ENCODE measurements around the gene TSSK2.

GRCh38 chr22:19090183-19090582, 40.9 kb upstream of the TSSK2 start:
- TF ChIP-seq, protein P1, sequence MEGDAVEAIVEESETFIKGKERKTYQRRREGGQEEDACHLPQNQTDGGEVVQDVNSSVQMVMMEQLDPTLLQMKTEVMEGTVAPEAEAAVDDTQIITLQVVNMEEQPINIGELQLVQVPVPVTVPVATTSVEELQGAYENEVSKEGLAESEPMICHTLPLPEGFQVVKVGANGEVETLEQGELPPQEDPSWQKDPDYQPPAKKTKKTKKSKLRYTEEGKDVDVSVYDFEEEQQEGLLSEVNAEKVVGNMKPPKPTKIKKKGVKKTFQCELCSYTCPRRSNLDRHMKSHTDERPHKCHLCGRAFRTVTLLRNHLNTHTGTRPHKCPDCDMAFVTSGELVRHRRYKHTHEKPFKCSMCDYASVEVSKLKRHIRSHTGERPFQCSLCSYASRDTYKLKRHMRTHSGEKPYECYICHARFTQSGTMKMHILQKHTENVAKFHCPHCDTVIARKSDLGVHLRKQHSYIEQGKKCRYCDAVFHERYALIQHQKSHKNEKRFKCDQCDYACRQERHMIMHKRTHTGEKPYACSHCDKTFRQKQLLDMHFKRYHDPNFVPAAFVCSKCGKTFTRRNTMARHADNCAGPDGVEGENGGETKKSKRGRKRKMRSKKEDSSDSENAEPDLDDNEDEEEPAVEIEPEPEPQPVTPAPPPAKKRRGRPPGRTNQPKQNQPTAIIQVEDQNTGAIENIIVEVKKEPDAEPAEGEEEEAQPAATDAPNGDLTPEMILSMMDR (optimal IDR thresholded peaks at IDR 0.05 in 1 of 3, IDR thresholded peaks at IDR 0.05 in 1 of 3, conservative IDR thresholded peaks at IDR 0.05 in 1 of 3; ENCODE audit: extremely low read depth in 1 of 3, insufficient read depth in 2 of 3, low read length in 3 of 3): no peak
- no peak for TF ChIP-seq EZH2 (IDR thresholded peaks at IDR 0.05; ENCODE audit: low read length)

Data from keratinocyte (primary cell).